Measurements from ENCODE around the gene NUP93.
"Not testable (repeated sequence)": the region's sequence is repeated elsewhere in the genome, so short reads cannot be mapped to it uniquely, and the experiment has no call there.

The NUP93 gene

DNA sequence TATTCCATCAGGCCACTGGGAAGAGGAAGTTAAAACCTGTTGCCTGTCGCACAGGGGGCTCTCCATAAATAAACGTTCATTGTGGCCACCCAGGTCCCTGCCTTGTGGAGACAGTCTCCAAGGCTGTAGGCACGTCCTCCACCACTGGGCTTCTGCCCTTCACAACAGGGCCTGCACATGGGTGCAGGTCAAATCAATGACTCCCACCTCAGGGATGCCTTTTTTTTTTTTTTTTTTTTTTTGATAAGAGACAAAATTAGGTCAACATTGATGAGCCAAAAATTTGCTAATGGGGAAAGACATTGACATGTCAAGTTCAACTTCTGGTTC, 122.4 kb downstream of the NUP93 start:
- no peak for DNase-seq

DNA sequence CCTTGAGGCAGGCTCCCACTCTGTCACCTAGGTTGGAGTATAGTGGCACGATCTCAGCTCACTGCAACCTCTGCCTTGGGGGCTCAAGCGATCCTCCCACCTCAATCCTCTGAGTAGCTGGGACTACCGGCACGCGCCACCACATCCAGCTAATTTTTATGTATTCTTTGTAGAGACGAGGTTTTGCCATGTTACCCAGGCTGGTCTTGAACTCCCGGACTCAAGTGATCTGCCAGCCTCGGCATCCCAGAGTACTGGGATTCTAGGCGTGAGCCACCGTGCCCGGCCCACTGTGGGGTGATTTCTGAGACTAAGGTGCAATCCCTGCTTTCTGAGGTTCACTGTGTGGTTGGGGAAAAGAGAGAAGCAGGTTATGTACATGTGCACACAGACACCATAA, 123.0 kb downstream of the NUP93 start:
- DNase-seq = no peak

GRCh38 chr16:56855201-56855600, 125.3 kb downstream of the NUP93 start:
- no peak for DNase-seq

DNA sequence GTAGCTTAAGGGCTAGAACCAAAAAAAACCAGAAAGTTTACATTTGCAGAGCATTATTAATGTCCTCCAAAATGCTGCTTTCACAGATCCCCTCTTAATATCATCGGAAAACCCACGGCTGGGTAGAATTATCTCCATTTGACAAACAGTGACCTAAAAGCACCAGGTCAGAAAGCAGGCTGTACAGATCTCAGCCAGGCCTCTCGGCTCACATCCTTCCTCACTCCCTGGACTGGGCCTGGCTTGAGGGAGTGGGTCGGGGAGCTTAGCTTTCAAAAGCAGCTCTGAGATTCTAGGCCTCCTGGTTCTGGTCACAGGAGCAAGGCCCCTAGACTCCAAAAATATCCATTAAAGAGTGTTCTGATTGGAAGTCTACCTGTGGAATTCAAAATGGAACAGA, 126.0 kb downstream of the NUP93 start:
- DNase-seq = no peak

GRCh38 chr16:56856876-56857447, 127.0 kb downstream of the NUP93 start:
- no peak for DNase-seq

DNA sequence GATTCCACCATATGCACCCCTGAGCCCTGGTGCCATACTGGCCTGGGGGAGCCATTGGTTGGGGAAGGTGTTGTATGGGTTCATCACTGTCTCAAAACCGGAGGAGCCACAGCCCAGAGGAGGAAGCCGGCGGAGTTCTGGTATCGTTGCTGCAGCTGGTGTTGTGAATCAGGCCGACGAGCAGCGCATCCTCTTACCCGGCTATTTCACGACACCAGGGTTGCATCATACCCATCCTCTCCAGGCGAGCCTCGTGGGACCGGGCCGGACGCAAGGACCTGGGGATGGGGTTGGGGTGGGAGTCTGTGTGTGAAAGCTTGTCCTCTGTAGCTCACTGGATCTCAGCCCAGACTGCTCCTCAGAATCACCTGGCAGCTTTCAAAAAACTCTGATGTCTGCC, 128.4 kb downstream of the NUP93 start:
- DNase-seq = no peak

DNA sequence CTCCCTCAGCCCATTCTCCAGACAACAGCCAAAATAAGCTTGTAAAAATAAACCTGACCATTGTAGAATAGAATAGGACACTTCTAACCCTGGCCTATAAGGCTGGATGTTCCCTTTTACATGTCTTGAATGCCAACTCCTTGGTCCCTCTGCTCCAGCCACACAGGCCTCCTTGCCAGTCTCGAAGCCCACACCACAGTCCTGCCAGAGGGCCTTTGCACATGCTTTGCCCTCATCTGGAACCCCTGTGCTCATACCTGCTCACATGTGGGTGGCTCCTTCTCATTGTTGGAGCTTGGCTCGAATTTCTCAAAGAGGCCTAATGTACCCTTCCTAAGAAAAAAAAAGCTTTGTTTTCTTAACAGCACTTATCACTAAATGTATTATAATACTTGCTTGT, 129.7 kb downstream of the NUP93 start:
- no peak for DNase-seq

DNA sequence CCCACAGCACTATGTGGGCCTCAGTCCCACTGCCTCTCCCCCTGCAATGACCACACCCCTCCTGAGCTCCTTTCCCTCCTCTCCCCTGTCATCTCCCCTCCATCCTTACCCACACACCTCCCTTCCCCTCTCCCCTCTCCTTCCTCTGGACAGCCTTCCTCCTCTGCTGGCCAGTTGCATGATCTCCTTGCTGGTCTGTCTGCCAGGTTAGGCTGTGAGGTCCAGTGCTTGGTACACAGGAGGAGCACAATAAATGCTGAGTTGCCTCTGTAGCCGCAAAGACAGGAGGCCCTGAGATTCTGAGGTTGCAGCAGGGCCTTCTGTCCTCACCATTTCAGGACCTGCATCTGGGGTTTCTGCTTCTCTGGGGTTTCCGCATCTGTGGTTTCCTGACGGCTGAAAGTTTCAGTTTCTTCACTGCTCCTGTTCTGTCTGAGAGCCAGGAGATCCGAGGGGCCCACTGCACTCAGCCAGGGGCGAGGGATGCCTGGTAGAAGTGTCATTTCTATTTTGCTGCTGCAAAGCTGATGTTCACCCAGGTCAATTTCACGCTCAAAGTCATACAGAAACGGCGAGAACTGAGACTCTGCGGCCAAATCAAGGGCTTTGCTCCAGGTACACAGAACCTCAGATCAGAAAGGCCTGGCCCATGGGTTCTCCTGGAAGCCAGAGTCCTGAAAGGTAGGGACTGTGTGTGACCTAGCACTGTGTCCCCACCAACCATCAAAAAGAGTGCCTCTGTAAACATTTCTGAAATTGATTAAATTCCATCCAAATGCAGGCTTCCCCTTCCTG, 130.5 kb downstream of the NUP93 start:
- DNase-seq = no peak

DNA sequence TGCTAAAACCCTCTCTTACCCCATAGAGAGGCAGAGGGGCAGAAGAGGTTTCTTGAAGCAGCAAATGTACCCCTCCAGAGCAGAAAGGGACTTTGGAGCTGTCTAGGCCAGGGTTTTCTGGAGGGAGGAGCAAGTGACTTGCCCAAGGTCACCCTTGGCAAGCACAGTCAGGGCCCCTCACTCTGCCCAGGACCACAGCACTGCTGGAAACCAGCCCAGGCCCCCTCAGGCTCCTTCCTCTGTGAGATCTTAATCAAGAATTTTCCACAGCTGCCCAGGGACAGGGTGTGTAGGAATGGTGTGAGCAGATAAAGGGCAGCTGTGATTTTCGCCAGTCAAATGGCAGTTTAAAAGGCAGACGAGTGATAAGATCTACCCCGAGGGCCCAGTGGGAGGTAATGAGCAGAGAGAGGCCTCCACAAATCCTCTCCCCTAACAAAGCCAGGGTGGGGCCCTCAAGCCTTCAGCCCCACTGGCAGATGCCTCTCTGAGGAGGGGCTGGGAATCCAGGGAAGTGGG, 131.2 kb downstream of the NUP93 start:
- DNase-seq = no peak

GRCh38 chr16:56861756-56862155, 131.8 kb downstream of the NUP93 start:
- DNase-seq = no peak

DNA sequence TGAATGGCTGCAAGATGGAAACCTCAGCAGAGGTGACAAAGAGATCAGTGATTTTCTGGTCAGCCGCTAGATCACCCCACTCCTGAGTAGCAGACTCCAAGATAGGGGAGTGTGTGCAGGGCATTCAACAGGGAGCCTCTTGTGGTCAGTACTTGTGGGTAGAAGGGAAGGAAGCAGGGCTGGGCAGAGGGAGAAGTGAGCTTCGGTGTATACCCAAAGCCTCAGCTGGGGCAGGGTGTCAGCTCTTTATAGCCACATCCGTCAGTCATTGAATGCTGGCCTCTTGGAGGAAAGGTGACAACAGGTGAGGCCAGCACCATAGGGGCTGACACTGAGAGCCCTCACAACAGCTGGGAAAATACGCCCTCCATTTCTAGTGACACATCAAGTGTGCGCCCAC, 132.8 kb downstream of the NUP93 start:
- no peak for DNase-seq

DNA sequence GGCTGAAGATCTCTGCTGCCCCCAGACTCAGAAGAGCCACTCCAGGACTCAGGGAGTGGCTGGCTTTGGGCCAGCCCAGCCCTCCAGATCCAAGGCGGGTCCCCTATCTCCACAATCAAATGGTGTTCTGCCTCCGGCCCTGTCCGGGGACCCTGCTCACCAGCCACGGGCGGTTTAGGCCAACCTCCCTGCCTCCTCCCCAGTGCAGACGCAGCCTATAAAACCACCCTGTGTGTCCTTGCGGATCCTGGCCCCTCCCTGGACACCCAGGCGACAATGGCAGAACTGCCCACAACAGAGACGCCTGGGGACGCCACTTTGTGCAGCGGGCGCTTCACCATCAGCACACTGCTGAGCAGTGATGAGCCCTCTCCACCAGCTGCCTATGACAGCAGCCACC, 135.0 kb downstream of the NUP93 start, which contains the start of gene SLC12A3:
Gene SLC12A3 (plus strand): TSS at position 248 of the 400 bp plus-strand sequence. CDS start 29 bp downstream, at position 277.
- DNase-seq = no peak

DNA sequence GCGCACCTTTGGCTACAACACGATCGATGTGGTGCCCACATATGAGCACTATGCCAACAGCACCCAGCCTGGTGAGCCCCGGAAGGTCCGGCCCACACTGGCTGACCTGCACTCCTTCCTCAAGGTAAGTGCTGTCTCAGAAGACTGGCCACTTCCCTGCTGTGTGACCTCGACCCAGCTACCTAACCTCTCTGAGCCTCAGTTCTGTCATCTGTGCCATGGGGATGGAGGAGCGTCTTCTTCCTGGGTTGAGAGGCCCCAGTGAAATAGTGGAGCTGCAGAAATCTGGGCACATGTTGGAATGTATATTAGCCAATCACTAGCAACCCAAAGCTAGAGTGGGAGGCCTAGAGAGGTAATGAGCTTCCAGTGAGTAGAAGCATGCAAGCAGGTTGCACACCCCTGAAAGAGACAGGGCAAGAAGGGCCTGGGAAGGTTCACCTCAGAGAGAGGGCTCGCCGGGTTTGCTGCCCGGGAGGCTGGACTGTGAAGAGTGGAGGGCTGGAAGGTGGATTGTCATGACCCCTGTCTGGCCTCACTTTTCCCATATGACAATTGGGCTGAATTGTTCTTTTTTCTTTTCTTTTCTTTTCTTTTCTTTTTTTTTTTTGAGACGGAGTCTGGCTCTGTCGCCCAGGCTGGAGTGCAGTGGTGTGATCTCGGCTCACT, 135.6 kb downstream of the NUP93 start:
- DNase-seq = no peak

DNA sequence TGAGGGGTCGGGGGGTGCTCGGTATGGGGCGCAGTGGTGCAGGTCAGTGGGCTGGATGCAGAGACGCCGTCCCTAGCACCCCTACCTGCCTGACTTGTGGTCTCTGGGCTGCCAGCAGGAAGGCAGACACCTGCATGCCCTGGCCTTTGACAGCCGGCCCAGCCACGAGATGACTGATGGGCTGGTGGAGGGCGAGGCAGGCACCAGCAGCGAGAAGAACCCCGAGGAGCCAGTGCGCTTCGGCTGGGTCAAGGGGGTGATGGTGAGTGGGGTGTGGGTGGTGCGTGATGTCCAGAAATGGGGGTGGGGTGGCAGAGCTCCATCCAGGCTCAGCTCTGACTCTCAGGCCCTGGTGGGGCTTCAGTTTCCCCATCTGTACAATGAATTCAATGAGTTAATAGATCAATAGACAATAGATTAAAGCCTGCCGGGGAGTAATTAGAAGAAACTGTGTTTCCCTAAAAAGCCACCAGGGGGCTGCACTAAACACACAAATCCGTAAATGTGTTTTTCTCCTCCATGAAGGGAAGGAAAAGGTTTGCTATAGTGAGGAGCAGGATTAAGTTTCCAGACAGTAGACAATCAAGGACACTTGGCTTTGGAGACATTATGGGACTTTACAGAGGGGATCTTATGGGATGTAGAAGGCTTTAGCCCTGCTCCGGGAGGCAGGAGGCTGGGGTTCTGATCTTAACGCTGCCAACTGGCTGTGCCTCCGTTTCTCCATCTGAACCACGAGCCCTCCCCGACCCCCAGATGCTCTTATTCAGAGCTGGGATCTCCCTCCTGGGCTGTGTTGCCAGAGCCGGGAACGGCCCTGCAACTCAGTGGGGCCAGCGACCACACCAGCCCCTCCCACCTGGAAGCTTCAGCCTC, 137.3 kb downstream of the NUP93 start:
- peak; percentile 42 for DNase-seq

DNA sequence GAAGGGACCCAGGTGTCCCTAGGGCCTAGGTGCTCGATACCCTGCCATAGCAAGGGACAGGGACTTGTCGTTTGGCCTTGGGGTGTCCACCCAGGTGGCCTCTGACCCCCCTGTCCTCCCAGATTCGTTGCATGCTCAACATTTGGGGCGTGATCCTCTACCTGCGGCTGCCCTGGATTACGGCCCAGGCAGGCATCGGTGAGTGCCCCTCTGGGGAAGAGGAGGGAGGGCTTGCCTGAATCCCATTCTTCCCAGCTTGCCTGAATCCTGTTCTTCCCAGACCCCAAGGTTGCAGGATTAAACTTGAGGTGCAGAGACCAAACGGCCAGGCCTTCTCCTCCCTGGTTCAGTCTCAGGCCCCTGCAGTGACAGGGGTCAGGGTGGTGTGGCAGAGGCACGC, 138.2 kb downstream of the NUP93 start:
- no peak for DNase-seq

DNA sequence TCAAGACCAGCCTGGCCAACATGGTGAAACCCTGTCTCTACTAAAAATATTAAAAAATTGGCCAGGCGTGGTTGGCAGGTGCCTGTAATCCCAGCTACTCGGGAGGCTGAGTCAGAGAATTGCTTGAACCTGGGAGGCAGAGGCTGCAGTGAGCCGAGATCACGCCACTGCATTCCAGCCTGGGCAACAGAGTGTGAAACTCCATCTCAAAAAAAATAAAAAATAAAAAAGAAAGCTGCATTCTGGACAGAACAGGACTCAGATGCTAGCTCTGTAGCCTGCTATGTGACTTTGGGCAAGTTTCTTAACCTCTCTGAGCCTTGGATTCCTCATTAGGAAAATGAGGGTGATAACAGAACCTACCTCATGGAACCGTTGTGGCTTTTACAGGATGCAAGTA, 138.8 kb downstream of the NUP93 start:
- not testable (repeated sequence) for DNase-seq

DNA sequence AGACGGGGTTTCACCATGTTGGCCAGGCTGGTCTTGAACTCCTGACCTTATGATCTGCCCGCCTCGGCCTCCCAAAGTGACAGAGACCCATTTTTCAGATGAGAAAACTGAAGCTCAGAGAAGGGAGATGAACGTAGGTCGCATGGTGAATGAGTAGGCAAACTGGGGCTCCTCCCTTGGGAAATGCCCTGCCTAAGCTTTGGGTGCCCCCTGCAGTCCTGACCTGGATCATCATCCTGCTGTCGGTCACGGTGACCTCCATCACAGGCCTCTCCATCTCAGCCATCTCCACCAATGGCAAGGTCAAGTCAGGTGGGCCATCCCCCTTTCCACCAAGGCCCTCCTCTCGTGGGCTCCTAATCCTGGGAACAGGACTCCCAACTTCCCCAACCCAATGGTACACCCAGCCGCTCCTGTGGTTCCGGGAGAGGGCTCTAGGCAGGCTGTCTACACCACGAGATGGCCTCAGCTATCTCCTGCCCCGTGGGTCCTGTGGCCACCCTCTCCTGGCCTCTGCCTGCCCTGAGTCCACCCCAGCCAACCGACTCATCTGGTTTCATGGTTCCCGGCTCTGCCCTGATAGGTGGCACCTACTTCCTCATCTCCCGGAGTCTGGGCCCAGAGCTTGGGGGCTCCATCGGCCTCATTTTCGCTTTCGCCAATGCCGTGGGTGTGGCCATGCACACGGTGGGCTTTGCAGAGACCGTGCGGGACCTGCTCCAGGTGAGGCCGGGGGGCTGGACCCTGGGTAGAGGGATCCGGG, 139.8 kb downstream of the NUP93 start:
- no peak for DNase-seq

- no peak for DNase-seq
These were observed 140.5 kb downstream of the NUP93 start for GRCh38 chr16:56870276-56870888.

GRCh38 chr16:56871172-56871593, 141.3 kb downstream of the NUP93 start:
- no peak for DNase-seq

GRCh38 chr16:56872863-56873391, 143.0 kb downstream of the NUP93 start:
- DNase-seq = no peak

GRCh38 chr16:56874800-56875199, 144.9 kb downstream of the NUP93 start:
- no peak for DNase-seq

Measured in NCI-H345 (cell line).